ENCODE data around the gene LRRC8D. TPM values are rescaled to one million over a fixed set of nuclear protein-coding genes. Genes with fewer than 3 reads are reported as not detected.

The LRRC8D gene
- total and polyA plus RNA-seq, 4 donors = 7.1 to 17.4 (median 14.4) TPM

- DNase-seq (ENCODE audit: low spot score) = no peak
- Histone ChIP-seq H3K9ac (ENCODE audit: low read depth in 1 of 2, low read length in 2 of 2) (no peak overlapping the region), H3K27me3 (ENCODE audit: control insufficient read depth in 4 of 4, insufficient read depth in 4 of 4, low read length in 3 of 4) (no peaks in the 10 kb centered on the region), H3K4me3 (ENCODE audit: low read depth in 1 of 3, low read length in 3 of 3) (no peak overlapping the region), H3K27ac (ENCODE audit: low read depth in 1 of 2, low read length in 2 of 2) (peak overlapping the region in 1 of 2 donors; percentile 69), H3K9me3 (ENCODE audit: control insufficient read depth in 4 of 4, low read length in 3 of 4) (no peaks in the 10 kb centered on the region), H3K4me1 (ENCODE audit: control insufficient read depth in 4 of 4, insufficient read depth in 4 of 4, low read length in 3 of 4) (peaks cover 5 to 21% (median 6%) of the 10 kb centered on the region in 4 donors), H3K36me3 (ENCODE audit: control insufficient read depth in 4 of 4, insufficient read depth in 3 of 4, low read depth in 1 of 4, low read length in 3 of 4) (no peaks in the 10 kb centered on the region)
- TF ChIP-seq ZBTB33 (IDR thresholded peaks at IDR 0.05) (no peak), TAF1 (conservative IDR thresholded peaks at IDR 0.05) (no peak), RAD21 (IDR thresholded peaks at IDR 0.05) (no peak), JUND (IDR thresholded peaks at IDR 0.05) (no peak), NR2F2 (IDR thresholded peaks at IDR 0.05) (no peak), HNF4A (conservative IDR thresholded peaks at IDR 0.05) (no peak), GABPA (IDR thresholded peaks at IDR 0.05 in 1 of 2, conservative IDR thresholded peaks at IDR 0.05 in 1 of 2) (no peak), YY1 (IDR thresholded peaks at IDR 0.05) (no peak), MAX (IDR thresholded peaks at IDR 0.05) (no peak), SP1 (IDR thresholded peaks at IDR 0.05) (no peak), HNF4G (IDR thresholded peaks at IDR 0.05) (no peak), EGR1 (IDR thresholded peaks at IDR 0.05; ENCODE audit: low read depth in 2 of 2) (no peak), FOXA2 (IDR thresholded peaks at IDR 0.05) (no peak), RXRA (IDR thresholded peaks at IDR 0.05) (no peak), FOXA1 (IDR thresholded peaks at IDR 0.05) (no peak), REST (IDR thresholded peaks at IDR 0.05) (no peak), CTCF (IDR thresholded peaks at IDR 0.05; ENCODE audit: low read depth, low read length, missing input control) (no peak), ATF3 (IDR thresholded peaks at IDR 0.05) (no peak)
- WGBS = 53% methylated on average over 1 of the region's 1 CpG
Measured at GRCh38 chr1:89872567-89872966, 51.7 kb downstream of the LRRC8D start.

All from liver (tissue), 9 donors.